Globus pallidus (tissue), 1 donor: ENCODE data around the gene GNG8.
A peak's percentile ranks its signal among the peaks of the same experiment; 100 is the strongest.

Source experiments
- DNase-seq: peaks from one replicate; pipeline ENCODE4 v3.0.0-alpha.2; 2015; ENCODE audit warnings: low spot score

The GNG8 gene

DNA sequence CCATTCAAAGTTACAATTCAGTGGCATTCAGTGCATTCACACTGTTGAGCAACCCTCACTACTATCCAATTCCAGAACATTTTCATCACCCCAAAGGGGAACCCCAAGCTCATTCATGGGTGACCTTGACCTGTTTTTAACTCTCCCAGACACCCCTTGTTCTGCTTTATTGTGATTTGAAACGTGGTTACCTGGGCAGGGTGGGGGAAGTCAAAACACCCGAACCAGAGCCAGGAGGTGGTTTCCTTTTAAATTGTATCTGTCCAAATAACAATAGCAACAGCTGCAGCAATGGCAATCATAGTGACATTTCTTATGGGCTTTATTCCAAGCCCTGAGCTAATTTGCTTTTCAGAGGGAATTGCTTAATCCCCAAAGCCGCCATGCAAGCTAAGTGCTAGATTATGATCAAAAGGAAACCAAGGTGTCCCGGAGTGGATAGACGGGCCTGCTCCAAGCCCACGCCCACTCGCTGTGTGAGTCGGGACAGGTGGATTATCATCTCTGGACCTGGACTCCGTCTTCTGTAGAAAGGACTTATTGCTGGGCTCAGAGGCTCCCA is 17.3 kb downstream of the GNG8 start:
- no peak for DNase-seq

DNA sequence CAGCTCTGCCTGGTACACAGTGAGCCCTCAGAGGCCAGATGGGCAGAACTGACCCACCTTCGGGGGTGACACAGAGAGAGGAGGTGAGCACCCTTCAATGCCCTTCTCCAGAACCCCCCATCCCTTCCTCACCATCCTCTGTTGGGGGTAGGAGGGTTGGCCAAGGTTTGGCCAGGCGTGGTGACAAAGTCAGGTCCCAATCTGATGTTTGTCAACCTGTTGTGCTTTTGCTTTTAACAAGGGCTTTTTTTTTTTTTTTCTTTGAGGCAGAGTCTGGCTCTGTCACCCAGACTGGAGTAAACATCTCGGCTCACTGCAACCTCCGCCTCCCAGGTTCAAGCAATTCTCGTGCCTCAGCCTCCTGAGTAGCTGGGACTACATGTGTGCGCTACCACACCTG is 18.4 kb downstream of the GNG8 start:
- DNase-seq: no peak

DNA sequence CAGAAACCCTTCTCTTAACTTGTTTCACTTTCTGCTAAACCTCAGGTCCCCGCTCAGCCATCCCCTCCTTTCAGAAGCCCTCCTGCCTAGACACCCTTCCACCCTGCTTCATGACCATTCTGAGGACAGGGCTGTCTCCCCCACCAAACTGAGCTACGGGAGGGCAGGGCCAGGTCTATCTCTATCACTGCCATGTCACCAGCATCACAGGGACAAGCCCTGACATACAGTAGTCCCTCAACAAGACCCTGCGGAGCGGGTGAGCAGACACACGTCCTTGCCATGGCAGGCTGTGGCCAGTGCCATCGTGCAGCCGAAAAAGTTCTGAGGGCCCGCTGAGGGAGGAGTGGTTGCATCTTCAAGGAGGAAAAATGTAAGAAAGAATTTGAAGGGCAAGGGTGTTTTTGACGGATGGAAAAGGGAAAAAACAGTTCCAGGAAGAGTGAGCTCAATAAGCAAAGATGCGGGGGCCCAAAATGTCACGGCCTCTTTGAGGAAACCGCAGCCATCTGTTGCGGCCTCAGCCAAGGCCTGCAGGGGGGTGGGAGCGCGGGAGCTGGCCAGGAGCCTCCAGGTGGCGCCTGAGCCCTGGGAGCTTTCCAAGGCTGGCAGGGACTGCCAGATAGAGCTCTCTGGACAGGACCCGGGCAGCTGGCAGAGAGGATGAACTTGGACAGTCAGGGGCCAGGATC is 19.2 kb downstream of the GNG8 start:
- DNase-seq: no peak

DNA sequence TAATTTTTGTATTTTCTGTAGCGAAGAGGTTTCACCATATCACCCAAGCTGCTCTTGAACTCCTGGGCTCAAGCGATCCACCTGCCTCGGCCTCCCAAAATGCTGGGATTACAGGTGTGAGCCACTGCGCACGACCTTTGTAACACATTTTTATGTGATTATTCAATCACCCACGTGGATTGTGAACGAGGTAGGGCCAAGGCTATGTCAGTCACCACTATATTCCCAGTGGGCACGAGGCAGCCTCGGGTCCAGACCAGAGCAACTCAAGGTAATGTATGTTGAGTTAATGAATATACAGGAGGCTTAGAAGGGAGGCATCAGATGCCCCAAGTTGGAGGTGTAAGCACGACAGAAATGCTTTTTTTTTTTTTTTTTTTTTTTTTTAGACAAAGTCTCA is 20.0 kb downstream of the GNG8 start:
- no peak for DNase-seq

DNA sequence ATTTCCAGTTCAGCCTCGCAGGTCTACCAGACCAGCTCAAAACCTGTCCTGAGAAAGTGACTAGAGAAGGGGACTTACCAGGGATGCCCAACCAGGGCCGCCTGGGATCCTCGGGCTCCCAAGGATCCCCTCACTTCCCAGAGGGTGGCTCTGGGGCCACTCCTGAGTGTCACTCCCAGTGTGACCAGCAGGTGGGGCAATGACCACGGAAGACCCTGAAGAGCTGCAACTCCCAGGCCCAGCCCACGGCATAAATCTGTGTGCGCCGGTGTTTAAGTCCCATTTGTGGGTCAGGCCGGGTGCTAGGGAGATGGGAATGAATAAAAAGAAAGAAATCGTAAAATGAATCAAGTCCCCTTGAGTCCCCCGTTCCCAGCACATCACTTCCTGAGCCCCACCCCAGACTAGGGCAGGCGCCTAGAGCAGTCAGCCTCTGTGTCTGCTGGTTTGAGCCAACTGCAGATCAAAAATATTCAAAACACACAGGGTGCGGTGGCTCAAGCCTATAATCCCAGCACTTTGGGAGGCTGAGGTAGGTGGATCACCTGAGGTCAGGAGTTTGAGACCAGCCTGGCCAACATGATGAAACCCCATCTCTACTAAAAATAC is 21.8 kb downstream of the GNG8 start:
- peak; percentile 85 for DNase-seq

DNA sequence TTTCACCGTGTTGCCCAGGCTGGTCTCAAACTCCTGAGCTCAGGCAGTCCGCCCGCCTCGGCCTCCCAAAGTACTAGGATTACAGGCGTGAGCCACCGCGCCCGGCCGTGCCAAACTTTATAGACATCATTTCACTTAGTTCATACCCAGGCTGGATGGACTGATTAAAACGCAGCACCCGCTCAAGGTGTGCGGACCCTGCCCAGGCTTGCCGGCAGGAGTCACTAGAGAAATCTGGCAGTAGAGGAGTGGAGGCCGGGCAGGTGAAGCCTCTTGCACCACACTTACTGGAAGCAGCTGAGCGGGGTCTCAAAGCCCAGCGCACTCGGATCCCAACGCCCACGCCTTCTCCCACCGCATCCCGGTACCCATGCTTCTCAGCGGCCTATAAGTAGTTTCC is 22.5 kb downstream of the GNG8 start:
- no peak for DNase-seq

DNA sequence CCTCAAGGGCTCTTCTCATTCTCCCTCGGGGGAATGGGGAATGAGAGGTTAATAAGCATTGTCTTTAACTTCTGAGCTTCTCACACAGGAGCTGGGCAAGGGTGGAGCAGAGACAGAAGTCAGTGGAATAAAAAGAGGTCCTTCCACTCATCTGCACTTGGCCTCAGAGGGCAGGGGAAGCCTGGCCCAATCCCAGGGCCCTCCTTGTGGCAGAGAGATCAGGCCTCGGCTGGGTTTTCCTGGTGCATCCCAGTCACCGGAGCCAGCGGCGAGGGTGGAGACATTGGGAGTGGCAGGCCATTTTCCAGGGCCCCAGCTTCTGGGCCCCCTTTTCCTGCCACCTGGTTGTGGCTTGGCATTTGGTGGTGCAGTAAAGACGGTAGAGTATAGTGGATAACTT is 24.2 kb downstream of the GNG8 start:
- DNase-seq: no peak

DNA sequence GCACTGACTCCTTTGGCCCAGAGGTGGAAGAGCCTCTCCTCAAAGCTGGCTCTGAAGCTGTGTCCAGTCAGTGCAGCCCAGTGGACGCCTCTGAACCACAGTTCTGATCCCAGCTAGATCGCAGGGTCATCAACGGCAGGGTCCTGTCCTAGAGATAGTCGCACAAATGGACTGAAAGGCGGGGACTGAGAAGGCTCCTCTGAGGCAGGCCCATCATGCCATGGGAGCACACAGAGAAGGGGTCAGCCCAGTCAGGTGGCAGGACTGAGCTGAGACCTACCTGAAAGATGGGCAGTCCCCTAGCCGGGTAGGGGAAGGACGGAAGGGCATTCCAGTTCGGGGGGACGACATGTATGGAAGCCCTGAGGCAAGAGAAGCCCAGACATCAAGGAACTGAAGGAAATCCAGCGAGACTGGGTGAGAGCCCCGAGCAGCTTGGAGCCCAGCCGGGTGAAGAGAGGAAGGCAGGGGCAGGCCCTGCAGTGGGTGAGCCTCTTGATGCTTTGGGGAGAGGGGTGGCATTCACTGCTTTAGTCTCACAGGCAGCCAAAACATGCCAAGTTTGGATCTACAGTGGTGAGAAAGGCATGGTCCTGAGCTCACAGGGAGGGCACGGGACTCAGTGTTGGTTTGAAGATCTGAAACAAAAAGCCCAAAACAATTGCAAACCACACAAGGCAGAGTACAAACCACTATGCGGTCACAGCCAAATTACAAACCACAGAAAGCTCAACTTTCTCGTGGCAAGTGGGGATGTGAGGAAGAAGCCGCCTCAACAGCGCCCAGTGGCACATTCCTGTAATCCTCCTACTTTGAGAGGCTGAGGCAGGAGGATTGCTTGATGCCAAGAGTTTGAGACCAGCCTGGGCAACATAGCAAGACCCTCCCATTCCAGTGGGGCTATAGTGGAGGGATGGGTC is 24.9 kb downstream of the GNG8 start:
- DNase-seq: no peak

DNA sequence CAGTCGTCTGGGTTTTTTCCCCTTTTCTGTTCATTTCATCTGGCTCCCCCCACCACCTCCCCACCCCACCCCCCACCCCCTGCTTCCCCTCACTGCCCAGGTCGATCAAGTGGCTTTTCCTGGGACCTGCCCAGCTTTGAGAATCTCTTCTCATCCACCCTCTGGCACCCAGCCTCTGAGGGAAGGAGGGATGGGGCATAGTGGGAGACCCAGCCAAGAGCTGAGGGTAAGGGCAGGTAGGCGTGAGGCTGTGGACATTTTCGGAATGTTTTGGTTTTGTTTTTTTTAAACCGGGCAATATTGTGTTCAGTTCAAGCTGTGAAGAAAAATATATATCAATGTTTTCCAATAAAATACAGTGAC is 25.6 kb downstream of the GNG8 start:
- no peak for DNase-seq

DNA sequence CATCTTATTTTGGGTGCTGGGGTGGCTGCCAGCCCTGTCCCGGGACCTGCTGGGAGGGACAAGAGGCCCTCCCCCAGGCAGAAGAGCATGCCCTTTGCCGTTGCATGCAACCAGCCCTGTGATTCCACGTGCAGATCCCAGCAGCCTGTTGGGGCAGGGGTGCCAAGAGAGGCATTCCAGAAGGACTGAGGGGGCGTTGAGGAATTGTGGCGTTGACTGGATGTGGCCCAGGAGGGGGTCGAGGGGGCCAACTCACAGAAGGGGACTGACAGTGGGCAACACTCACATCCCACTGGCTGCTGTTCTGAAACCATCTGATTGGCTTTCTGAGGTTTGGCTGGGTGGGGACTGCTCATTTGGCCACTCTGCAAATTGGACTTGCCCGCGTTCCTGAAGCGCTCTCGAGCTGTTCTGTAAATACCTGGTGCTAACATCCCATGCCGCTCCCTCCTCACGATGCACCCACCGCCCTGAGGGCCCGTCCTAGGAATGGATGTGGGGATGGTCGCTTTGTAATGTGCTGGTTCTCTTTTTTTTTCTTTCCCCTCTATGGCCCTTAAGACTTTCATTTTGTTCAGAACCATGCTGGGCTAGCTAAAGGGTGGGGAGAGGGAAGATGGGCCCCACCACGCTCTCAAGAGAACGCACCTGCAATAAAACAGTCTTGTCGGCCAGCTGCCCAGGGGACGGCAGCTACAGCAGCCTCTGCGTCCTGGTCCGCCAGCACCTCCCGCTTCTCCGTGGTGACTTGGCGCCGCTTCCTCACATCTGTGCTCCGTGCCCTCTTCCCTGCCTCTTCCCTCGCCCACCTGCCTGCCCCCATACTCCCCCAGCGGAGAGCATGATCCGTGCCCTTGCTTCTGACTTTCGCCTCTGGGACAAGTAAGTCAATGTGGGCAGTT is 26.2 kb downstream of the GNG8 start:
- DNase-seq: no peak

DNA sequence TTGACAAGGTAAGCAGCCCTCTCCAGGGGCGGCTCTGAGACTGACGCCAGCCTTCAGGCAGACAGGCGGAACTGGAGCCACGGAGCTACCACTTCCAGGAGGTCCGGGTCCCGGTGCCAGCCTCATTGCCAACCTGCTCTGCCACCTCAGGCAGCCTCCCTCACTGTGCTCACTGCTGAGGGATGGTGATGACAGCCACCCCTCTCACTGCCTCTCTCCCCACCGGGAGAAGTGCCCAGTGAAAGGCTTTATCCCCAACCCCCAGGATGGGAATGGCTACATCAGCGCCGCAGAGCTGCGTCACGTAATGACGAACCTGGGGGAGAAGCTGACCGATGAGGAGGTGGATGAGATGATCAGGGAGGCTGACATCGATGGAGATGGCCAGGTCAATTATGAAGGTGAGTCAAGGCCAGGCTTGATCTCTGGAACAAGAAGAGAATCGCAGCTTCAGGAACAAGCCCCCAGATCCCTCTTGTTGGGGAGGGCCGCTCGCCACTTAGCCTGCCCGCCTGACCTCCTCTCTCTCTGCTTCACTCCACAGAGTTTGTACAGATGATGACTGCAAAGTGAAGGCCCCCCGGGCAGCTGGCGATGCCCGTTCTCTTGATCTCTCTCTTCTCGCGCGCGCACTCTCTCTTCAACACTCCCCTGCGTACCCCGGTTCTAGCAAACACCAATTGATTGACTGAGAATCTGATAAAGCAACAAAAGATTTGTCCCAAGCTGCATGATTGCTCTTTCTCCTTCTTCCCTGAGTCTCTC is 27.2 kb downstream of the GNG8 start:
- no peak for DNase-seq

DNA sequence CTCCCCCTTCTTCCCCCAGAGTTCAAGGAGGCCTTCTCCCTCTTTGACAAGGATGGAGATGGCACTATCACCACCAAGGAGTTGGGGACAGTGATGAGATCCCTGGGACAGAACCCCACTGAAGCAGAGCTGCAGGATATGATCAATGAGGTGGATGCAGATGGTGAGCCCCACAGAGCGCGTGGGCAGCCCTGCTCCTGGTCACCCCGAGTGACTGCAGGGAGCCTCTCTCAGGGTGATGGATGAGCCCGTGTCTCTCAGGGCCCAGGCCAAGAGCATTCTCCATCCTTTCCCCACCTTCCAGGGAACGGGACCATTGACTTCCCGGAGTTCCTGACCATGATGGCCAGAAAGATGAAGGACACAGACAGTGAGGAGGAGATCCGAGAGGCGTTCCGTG is 27.8 kb downstream of the GNG8 start:
- no peak for DNase-seq

DNA sequence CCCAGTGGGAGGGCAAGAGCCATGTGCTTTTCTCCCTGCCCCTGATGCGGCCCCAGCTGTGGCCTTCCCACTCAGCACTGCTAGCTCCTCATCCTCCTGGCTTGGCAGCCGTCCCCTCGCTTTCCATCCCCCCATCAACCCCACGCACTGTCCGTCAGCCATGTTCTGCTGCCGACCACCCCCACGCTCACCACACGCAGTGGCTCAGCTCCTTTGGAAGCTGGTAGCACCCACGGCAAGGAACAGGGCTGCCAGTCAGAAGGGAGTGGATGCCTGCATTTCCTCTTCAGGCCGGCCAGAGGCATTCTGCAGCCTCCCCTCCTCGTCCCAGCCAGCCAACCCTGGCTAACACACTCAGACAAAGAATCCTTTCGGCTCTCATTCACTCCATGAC is 28.6 kb downstream of the GNG8 start:
- peak; percentile 71 for DNase-seq

DNA sequence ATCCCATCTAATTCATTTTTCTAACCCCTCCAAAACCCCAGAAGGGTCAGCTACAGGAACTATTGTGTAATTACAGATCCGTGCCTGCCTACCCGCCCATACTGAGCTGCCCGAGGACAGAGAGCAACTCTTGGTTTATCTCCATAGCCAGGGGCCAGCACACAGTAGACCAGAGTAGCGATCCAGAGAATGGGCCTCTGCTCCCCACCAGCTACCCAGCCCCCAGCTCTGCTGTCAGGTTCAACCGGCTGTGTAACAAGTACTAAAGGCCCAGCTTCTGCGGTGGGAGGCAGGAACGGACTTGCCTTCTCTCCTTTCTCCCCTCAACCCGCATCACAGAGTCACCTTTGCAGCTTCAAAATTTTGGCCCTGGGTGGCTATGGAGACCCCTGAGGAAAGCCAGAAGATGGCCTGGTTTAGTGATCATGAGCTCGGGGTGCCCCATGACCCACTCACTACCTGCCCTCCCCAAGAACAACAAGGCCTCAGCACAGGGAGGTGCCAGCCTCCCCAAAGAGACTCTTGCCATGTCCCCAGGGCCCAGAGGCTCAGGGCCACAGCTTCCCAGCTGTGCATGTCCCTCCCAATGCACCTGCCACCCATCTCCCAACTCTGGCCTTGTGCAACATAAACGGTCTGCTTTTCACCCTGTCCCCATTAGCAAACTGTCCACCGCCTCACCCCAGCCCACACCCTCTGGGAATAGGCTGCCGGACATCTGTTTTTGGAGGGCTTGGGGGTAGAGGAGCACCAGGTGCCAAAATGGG is 29.1 kb downstream of the GNG8 start:
- no peak for DNase-seq

DNA sequence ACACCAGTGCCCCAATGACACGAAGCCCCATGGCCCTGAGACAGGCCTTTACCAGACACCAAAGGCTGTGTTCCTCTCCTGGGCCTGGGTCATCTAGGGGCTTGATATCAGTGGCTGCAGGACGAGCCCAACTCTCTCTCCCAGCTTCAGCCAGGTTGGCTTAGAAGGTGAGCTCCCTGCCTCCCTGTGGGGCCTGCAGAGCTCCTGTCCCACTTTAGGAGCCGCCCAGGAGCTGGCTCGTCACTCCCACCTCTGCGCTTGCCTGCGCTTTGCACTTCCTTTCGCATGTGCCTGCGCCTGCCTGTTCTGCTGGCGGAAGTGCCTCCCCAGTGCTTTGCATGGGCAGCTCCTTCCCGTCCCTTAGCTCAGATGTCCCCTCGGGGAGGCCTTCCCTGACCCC is 30.0 kb downstream of the GNG8 start:
- no peak for DNase-seq

DNA sequence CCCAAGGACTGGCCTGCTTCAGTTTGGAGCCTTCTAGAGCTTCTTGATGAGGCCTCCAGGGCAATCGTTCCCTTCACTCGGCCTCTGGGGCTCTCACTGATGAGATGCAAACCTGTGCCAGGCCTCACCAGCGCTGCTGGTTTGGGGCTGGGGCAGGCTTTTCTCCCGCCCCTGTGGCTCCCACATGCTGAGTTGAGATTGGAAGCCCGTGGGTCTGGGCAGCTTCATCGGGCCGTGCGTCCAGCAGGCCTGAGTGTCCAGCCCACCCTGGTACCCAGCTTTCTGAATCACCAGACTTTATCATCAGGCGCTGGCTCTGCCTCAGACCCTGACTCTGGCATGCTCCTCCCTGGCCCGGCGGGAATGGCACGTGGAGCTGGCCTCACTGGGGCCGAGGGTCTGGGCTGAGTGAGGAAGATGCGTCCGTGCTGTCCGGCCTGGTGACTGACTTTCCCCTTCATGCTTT is 30.6 kb downstream of the GNG8 start:
- no peak for DNase-seq

DNA sequence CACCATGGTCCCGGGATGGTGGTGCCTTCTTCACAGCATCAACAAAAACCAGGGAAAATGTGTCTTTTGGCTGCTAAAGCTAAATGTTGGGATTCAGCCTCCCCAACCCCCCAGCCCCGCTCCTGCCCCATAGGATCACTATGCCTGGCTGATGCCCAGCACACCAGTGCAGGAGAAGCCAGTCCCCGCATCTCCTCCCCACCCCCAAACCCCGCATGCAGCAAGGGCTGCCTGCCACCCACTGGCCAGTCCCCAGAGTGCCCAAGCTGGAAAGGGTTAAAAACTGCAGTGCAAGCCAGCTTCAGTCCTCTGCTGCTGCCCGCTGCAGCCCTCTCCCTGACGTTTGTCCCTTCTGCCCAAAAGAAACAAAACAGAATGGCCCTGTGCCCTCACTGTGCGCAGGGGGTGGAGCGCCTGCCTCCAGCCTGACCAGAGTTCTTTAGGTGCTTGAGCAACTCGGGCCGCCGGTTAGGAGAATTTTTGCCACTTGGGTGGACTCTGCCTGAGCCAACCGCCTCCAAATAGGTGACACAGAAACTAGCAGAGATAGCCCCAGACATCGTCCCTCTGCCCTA is 31.1 kb downstream of the GNG8 start:
- no peak for DNase-seq

DNA sequence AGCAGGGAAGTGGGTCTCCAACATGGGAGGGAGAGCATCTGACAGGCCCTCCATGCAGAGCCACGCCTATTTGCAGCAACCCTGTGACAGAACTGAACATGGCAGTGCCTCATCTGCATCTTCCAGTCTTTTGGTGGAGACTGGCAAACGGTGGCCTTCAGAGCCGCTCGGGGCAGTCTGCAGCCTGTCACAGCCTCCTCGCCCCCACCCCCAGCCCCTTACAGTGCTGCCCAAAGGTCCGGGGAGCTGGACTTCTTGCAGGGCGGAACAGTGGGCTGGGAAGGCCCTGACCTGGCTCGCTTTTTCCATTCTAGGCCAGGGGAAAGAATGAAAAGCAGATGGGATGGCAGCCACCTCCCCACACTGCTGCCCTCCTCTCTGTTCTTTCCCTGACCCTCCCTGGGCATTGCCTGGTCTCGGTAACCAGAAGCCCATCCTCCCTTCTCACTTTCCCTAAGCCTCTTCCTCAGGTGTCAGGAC is 32.2 kb downstream of the GNG8 start:
- DNase-seq: no peak

DNA sequence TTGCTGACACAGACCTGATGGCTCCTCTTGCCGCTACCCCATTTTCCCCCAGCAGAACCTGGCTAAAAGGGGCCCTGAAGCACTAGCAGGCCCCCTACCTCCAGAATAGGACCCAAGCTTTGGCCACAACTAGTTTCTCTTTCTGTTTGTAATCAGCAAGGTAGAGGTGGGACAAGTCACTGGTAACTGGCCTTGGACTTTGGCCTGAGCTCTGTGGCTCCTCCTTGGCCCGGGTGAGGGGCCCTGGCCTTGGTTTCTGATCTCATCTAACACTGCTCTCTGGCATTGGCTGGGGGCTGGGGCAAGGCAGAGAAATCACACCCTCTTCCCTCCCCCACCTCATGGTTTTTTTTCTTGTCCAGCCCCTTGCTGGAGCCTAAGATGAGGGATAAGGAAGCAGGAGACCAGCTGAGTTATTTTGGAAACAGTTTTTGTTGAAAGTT is 32.8 kb downstream of the GNG8 start:
- no peak for DNase-seq
